Subcutaneous abdominal adipose tissue (tissue), 5 donors: ENCODE results near the gene VPS45.

Source experiments
- H3K27ac ChIP-seq: one replicate; pipeline ENCODE4 v1.7.0; 2013; ENCODE audit warnings: low read depth, mild to moderate bottlenecking, inconsistent platforms, low read length, moderate library complexity
- H3K27me3 ChIP-seq, 5 donors: one replicate each; pipeline ENCODE4 v1.7.0; 2013; ENCODE audit warnings: low read length in 5 of 5, inconsistent platforms in 1 of 5; ENCODE audit not compliant: control insufficient read depth in 5 of 5, insufficient read depth in 4 of 5
- H3K36me3 ChIP-seq, 5 donors: one replicate each; pipeline ENCODE4 v1.7.0; 2013; ENCODE audit warnings: low read length in 5 of 5; ENCODE audit not compliant: control insufficient read depth in 5 of 5, insufficient read depth in 5 of 5
- H3K4me1 ChIP-seq, 5 donors: one replicate each; pipeline ENCODE4 v1.7.0; 2013; ENCODE audit warnings: low read length in 5 of 5, mild to moderate bottlenecking in 3 of 5, moderate library complexity in 1 of 5; ENCODE audit not compliant: control insufficient read depth in 5 of 5, insufficient read depth in 5 of 5
- H3K4me3 ChIP-seq, 5 donors: one replicate each; pipeline ENCODE4 v1.7.0; 2013; ENCODE audit warnings: low read length in 5 of 5, low read depth in 1 of 5
- H3K9ac ChIP-seq, 5 donors: one replicate each; pipeline ENCODE4 v1.7.0; 2013; ENCODE audit warnings: low read length in 5 of 5, mild to moderate bottlenecking in 4 of 5, moderate library complexity in 3 of 5
- H3K9me3 ChIP-seq, 5 donors: one replicate each; pipeline ENCODE4 v1.7.0; 2013; ENCODE audit warnings: low read length in 5 of 5; ENCODE audit not compliant: control insufficient read depth in 5 of 5
- donor health status: healthy.
- donor health status: healthy.
- donor health status: healthy.
- donor health status: healthy.
- donor health status: healthy.

The VPS45 gene

DNA sequence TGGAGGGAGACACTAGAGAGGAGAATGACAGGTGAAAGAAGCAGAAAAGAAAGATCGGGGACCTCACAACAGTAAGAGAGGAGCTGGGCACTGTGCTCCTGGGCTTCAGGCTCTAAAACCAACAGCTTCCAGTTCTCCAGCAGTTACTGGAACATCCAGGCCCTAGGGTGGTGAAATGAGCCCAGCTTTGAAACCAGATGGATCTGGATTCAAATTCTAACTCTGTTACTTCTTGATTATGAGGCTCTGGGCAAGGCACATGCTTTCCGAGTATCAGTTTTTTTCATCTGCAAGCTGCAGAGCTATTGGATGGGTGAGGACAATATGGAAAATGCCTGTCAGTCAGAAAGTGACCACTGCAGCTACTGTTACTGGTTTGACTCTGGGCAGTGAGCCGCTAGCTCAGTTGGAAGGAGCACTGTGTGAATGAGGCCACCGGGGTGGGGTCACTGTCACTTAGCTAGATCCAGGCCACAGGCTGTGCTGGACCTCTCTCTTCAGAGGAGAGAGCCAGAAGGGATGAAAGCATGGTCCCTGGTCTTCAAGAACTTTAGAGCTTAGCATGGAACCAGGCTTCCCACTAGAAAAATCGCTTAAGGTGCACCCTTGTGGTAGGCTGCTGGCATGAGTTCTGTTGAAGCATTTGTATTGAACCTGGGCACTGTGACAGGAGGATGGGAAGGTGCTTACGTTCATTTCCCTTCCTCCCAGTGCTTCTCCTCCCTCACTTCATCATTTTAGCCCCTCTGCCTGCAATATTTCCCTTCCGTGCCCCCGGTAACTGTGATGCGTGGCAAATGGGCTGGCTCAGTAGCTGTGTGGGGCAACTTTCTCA is 94.4 kb downstream of the VPS45 start:
- Histone ChIP-seq H3K27ac (peak overlapping the region; percentile 76), H3K9ac (peak overlapping the region in 2 of 5 donors; percentile 6 to 64), H3K4me3 (peak overlapping the region in 4 of 5 donors; percentile 34 to 67 (median 60)), H3K36me3 (peaks cover 0 to 28% (median 25%) of the 10 kb centered on the region in 5 donors), H3K9me3 (no peaks in the 10 kb centered on the region), H3K4me1 (peaks cover 9 to 58% (median 32%) of the 10 kb centered on the region in 5 donors), H3K27me3 (no peaks in the 10 kb centered on the region)

DNA sequence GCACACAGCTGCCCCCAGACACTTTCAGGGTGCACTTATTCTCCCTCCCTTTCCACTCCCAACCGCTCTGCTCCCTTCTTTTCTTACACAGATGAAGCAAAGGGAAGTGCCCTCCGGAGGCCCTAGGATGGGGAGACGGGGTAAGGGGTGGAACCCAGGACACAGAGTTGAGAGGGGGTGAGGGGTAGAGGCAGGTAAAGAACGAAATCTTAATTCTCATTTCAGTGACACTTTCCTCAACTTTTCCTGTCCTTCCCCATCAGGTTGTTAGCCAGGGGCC is 94.9 kb downstream of the VPS45 start:
- Histone ChIP-seq H3K27me3 (no peaks in the 10 kb centered on the region), H3K9me3 (no peaks in the 10 kb centered on the region), H3K36me3 (peaks cover 0 to 23% (median 19%) of the 10 kb centered on the region in 5 donors), H3K4me3 (peak overlapping the region; percentile 34 to 68 (median 61)), H3K27ac (peak overlapping the region; percentile 76), H3K4me1 (peaks cover 9 to 58% (median 32%) of the 10 kb centered on the region in 5 donors), H3K9ac (peak overlapping the region in 4 of 5 donors; percentile 6 to 64 (median 35))

- Histone ChIP-seq H3K27me3 (no peaks in the 10 kb centered on the region), H3K36me3 (peaks cover 0 to 17% (median 14%) of the 10 kb centered on the region in 5 donors), H3K4me3 (peak overlapping the region; percentile 34 to 68 (median 61)), H3K4me1 (peaks cover 9 to 58% (median 32%) of the 10 kb centered on the region in 5 donors), H3K27ac (peak overlapping the region; percentile 76), H3K9ac (peak overlapping the region; percentile 6 to 68 (median 54)), H3K9me3 (no peaks in the 10 kb centered on the region)
Observed at GRCh38 chr1:150162862-150163706, 95.5 kb downstream of the VPS45 start.

DNA sequence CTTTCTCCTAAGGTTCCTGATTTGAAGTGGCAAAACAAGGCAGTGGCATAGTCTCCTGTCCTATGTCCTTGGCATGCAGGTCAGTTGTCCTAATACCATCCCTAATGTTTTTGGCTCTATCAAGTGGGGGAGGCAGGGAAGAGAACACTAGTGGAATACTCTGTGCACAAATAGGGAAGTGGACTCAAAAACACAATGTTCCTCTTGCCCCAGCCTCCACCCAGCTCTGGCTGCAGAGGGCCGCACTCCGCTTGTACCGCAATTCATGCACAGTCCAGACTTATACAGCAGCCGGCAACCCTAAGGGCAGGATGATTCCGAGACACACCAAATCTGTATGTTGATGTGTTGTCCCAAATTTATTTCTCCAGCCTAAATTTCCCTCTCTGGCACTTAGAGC is 96.6 kb downstream of the VPS45 start:
- Histone ChIP-seq H3K27ac (peak overlapping the region; percentile 76), H3K27me3 (no peaks in the 10 kb centered on the region), H3K4me3 (no peak overlapping the region), H3K36me3 (peaks cover 0 to 8% (median 6%) of the 10 kb centered on the region in 5 donors), H3K9me3 (no peaks in the 10 kb centered on the region), H3K4me1 (peaks cover 9 to 56% (median 36%) of the 10 kb centered on the region in 5 donors), H3K9ac (peak overlapping the region in 1 of 5 donors; percentile 68)

GRCh38 chr1:150164779-150165178 is 97.2 kb downstream of the VPS45 start:
- peaks cover 9 to 53% (median 37%) of the 10 kb centered on the region in 5 donors for H3K4me1 ChIP-seq
- no peaks in the 10 kb centered on the region for H3K9me3 ChIP-seq
- peak overlapping the region; percentile 76 for H3K27ac ChIP-seq
- no peaks in the 10 kb centered on the region for H3K27me3 ChIP-seq
- H3K36me3 ChIP-seq: peaks cover 0 to 3% (median under 1%) of the 10 kb centered on the region in 5 donors
- H3K9ac ChIP-seq: no peak overlapping the region
- H3K4me3 ChIP-seq: no peak overlapping the region

DNA sequence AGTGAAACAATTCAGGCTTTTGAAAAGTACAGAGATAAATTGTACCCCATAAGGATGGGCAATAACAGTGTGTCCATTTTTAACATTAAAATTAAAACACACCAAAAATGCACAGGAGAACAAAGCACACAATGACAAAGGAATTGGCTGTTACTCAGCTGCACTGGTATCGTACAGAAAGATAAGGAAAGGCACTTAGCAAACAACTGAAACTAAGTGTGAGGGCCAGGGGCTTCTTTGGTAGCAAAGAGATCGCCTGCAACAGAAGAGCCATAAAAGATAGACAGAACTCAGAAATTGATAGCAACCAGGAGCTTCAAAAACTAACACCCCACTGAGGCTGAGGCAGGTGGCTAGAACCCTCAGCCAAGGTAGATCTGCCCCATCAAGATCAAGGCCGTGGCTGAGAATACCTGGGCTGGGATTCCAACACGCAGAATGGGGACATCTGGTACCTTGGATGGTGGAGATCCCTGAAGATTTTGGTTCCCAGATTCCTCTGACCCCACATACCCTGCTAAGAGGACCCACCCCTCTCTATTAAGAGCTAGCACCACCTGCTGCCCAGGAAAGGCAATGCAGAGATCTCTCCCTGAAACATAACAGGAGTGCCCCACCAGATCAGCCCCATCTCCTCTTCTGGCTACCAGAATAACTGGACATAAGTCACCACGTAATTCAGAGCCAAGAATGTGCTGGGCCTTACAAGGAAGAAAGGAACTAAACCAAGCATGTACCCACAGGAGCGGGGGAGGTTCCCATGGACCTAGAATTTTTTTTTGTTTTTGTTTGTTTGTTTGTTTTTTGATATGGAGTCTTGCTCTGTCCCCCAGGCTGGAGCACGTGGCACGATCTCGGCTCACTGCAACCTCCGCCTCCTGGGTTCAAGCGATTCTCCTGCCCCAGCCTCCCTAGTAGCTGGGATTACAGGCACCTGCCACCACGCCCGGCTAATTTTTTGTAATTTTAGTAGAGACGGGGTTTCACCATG is 98.3 kb downstream of the VPS45 start:
- H3K27ac ChIP-seq: no peak overlapping the region
- H3K4me3 ChIP-seq: no peak overlapping the region
- peaks cover 9 to 50% (median 37%) of the 10 kb centered on the region in 5 donors for H3K4me1 ChIP-seq
- no peaks in the 10 kb centered on the region for H3K27me3 ChIP-seq
- H3K9ac ChIP-seq: no peak overlapping the region
- no peaks in the 10 kb centered on the region for H3K9me3 ChIP-seq
- H3K36me3 ChIP-seq: no peaks in the 10 kb centered on the region

- no peak overlapping the region for H3K4me3 ChIP-seq
- H3K4me1 ChIP-seq: peaks cover 0 to 22% (median 19%) of the 10 kb centered on the region in 5 donors
- H3K9me3 ChIP-seq: no peaks in the 10 kb centered on the region
- H3K9ac ChIP-seq: no peak overlapping the region
- no peaks in the 10 kb centered on the region for H3K27me3 ChIP-seq
- H3K27ac ChIP-seq: no peak overlapping the region
- no peaks in the 10 kb centered on the region for H3K36me3 ChIP-seq
Observed at GRCh38 chr1:150168960-150169601, 101.5 kb downstream of the VPS45 start.

GRCh38 chr1:150171801-150172200 is 104.2 kb downstream of the VPS45 start:
- Histone ChIP-seq H3K4me1 (peaks cover 0 to 24% (median 11%) of the 10 kb centered on the region in 5 donors), H3K4me3 (no peak overlapping the region), H3K27me3 (no peaks in the 10 kb centered on the region), H3K9me3 (no peaks in the 10 kb centered on the region), H3K36me3 (no peaks in the 10 kb centered on the region), H3K27ac (no peak overlapping the region), H3K9ac (no peak overlapping the region)

GRCh38 chr1:150173141-150173585 is 105.6 kb downstream of the VPS45 start:
- Histone ChIP-seq H3K4me3 (no peak overlapping the region), H3K9ac (no peak overlapping the region), H3K27me3 (no peaks in the 10 kb centered on the region), H3K4me1 (peaks cover 0 to 27% (median 11%) of the 10 kb centered on the region in 5 donors), H3K9me3 (no peaks in the 10 kb centered on the region), H3K27ac (no peak overlapping the region), H3K36me3 (no peaks in the 10 kb centered on the region)
